Measurements from ENCODE around the gene SLC38A3.

Gene SLC38A3

GRCh38 chr3:50204804-50205412 lies at the start of gene SLC38A3:
TSS of gene SLC38A3 (plus strand) at chr3:50205271. CDS start at chr3:50214200, 8,929 bp downstream.
- DNase-seq = peak in 3 of 6 experiments; percentile 19 to 45 (median 39)

DNA sequence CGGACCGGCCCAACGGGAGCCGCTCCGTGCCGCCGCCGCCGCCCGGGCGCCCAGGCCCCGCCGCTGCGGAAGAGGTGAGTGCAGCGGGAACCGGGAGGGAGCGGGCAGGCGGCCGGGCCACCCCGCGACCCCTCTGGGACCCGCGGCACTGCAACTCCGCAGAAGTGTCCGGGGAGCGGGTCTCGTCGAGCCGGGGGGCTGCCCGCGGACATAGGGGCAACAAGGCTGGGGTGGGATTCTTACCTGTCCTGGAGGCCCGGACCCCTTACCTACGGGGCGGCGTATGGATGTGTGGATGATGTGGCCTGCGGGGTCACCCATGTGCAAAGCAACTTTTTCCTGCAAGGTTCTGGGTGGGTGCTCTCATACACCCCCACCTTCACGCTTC lies 49.6 kb upstream of the SLC38A3 start:
- DNase-seq = no peak

DNA sequence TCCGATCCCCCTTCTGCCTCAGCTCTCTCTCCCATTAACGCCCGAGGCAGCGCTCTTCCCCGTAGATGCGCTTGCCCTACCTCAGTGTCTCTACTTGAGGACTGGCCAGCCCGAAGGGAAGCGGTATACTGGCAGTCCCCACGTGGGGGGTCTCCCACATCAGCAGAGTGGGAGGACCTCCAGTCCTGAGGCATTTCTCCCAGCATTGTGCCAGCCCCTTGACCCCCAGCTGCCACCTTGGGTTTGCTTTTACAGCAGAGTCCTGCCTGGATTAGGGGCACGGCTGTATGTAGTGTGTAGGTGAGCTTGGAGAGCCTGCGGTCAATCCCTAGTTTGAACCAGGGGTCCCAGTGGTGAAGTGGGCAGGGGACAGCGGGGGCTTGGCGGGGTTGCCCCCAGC lies 49.2 kb upstream of the SLC38A3 start:
- DNase-seq = peak in 1 of 6 experiments; percentile 15

DNA sequence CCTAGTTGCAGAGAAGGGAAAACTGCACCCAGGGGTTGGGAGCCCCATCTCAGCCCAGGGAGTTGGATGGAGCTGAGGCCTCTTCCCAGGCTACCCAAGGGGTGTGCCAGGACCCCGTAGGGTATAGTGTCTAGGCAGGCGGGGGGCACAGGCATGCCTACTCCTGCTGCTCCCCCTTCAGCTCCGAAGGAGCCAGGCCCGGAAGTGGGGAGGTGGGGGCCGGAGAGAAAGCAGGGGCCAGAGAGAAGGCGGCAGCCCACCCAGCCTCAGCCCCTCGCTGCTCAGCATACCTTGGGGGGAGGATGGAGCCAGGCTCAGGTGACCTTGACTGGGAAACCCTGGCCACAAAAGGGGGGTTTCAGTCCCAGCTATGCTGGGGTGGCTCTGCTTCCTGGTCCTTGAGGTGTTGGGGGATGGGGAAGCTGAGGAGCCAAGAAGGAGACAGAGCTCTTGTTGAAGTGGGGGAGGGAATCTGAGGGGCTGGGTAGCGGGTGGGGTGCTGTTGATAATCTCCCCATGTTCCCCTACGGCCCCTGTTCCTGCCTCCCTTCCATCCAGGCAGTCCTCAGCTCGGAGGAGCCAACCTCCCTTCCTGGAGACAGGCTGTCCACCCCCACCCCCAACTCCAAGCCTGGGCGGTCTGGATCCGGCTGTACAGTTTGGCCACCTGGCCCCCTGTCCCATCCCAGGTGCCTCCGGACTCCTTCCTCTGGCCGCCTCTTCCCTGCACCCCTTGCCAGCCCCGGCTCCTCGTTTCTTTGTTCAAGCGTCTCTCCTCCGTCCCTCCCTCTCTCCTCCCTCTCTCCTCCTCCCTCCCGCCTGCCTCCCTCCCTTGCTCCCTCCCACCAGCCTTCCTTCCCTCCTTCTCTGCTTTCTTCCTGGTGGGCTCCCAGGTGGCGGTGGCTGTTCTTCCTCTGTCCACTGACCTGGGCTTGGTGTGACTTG lies 48.2 kb upstream of the SLC38A3 start:
- DNase-seq = no peak

- DNase-seq = no peak
Measured at GRCh38 chr3:50157827-50158529, 47.1 kb upstream of the SLC38A3 start.

DNA sequence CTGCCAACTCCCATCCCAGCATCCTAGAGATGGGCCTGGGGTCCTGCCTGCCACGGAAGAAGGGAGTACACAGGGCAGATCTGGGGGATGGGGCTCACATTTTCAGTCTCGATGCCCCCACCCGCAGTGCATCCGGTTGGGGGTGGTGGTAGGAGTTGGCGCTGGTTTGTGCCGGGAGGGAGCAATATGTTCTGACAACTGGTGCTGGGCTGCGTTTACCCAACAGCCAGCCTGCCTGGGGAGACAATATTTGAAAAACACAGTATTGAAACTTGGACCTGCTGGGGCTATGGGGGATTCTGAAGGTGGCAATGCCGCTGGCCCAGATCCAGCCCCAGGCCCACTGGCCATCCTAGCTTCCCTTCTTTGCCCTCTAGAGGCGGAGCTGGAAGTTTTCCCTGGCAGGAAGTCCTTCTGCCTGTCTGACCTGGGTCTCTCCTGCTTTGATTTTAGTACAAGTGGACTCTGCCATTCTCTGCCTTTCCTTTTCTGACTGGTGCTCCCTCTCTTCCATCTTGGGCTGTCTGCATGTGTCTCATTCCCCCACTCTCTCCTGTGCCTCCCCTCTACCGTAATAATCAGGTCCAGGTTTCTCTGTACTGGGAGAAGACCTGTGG lies 46.4 kb upstream of the SLC38A3 start:
- DNase-seq = no peak

DNA sequence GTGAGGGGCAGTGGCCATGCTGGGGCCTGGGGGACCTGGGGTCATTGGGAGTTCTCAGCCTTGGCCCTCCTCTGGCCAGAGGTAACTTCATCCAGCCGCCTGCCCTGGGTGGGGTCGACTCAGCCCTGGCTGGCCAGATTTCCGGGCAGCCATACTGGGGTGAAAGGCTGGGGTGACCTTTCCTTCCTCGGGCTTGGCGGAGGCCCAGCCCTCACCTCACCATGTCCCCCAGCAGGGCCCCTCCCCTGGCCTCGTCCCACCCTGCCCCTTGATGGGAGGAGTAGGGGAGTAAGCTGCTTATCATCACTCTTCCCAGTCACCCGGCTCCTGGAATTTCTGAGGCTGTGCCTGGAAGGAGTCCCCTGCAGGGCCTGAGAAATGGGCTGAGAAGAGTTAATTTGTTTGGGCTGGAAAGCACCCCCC lies 44.5 kb upstream of the SLC38A3 start:
- DNase-seq = no peak

- DNase-seq = no peak
Measured at GRCh38 chr3:50161320-50161719, 43.8 kb upstream of the SLC38A3 start.

DNA sequence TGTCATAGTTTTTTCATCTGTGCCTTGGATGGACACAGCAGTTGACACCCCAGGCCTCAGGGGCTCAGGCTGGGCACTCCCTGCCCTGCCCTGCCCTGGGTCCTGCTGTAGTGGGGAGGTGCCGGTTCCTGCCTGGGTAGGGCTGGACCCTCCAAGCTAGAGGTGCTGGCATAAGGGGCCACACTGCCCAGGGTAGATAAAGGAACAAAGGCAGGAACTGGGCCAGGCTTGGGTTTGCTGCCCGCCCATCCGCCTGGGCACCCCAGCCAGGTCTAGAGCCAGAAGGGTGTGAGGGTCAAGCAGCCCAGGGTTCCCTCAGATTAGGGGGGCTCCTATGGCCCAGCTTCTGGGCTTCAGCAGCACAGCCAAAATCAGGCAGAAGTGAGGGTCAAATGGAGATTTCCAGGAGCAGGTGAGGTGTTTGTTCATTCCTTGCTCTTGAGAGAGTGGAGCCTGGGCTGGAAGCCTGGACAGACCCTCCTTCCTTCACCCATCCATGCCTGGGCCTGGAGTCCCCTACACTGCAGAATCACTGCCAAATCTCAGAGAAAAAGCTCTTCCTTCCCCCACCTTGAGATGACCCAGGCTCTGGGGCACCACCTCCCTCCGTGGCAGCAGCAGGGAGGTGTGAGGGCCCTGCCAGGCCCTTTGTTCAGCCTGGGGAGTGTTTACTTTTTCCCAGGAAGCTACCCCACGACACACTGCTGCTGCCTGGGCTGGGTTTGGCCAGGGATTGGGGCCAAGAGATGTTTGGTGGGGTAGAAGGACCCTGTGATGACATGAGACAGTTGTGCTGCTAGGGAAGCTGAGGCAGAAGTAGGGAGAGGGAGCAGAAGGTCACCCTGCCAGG lies 42.8 kb upstream of the SLC38A3 start:
- DNase-seq = no peak

- DNase-seq = no peak
Measured at GRCh38 chr3:50163572-50164455, 41.3 kb upstream of the SLC38A3 start.

- DNase-seq = no peak
Measured at GRCh38 chr3:50164481-50164880, 40.6 kb upstream of the SLC38A3 start.

GRCh38 chr3:50164984-50165909 lies 39.8 kb upstream of the SLC38A3 start:
- DNase-seq = no peak

GRCh38 chr3:50165910-50166538 lies 39.0 kb upstream of the SLC38A3 start:
- DNase-seq = no peak

DNA sequence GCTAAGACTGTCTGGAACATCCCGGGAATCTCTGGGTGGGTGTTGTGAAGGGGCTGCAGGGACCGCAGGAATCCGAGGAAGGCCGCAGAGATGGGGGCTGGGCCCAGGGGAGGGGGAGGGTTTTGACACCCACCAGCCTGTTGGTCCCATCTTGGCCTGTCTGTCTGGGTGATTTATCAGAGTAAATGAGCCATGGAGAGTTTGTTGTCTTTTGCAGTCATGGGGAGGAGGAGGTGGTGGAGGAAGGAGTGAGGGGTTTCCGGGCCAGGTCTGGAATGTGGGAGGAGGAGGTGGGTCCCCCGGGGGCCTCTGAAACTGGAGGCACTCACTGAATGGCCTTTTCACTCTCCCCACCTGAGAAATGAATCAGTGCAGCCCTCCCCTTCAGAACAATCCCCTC lies 38.5 kb upstream of the SLC38A3 start:
- DNase-seq = no peak

DNA sequence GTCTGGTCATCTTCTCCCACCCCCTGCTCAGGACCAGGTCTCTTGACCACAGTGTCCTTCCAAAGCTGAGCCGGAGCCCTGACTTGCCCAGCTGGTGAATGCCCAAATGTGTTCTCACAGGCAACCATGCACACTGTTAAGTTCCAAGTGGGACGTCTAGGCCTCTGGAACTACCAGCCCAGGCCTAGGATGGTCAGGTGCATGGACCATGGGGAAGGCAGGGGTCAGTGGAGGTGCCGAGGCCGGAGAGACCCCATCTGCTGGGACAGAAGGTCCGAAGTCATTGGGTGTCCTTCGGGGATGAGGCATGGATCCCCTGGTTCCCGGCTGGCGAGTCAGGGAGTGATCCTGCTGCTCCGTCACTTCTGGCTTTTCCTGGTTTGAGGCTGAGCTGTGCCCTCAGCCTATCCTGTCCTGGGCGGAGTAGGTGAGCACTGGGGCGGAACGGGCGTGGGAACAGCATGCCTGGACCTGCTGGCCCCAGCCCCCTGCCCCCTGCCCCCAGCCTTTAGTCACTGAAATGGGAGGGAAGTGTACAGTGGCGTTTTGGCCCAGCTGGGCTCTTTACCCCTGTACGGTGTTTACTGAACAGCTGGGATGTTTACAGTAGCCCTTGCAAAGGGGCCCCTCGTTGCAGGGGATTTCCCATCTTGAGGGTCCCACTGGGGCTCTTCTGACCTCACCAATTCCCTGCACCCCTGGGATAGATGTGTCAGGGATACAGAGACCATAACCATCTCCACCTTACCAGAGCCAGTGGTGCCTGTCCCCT lies 37.8 kb upstream of the SLC38A3 start:
- no peak for DNase-seq

DNA sequence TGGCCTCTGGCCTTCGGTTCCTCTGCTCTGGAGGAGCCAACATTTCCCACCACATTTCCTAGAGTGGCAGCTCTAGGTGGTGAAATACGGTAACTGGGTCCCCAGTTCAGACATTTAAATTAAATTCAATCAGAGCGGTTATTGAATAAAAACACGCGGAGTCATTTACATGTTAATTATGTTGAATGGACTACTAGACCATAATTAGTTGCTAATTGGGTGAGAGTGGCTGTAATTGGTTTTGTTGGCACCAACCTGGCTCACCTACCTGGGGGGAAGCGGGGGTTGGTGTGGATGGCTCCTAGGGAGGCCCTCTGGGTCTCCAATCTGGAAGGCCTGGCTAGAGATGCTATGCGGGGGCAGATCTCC lies 37.2 kb upstream of the SLC38A3 start:
- no peak for DNase-seq

DNA sequence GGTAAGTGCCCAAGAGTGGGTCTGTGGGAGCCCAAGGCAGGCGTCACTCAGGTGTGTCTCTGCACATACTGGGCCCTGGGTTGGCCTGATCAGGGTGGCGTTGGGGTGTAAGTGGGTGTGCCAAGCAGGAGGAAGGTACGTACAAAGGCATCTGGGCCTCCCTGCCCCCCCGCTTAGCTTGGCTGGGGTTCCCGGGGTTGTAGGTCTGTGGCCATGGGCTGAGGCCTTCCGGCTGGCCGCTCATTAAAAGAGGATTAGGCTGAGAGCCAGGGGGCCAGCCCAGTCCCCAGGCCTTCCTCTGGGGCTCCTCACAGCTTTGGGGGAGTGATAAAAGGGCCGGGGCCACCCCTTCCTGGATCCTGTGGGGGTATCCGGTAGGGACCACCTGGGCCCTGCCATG lies 36.7 kb upstream of the SLC38A3 start:
- no peak for DNase-seq

GRCh38 chr3:50168791-50169190 lies 36.3 kb upstream of the SLC38A3 start:
- DNase-seq = no peak

Measured in stimulated activated naive CD4-positive, alpha-beta T cell (primary cell).